HG03342 (cell line): ENCODE results near the gene NARF.
A peak's percentile ranks its signal among the peaks of the same experiment; 100 is the strongest.
"Not testable (repeated sequence)": the region's sequence is repeated elsewhere in the genome, so short reads cannot be mapped to it uniquely, and the experiment has no call there.

ENCODE experiments used
- ATAC-seq: cut with Tn5 transposase; IDR thresholded peaks from one replicate; pipeline ENCODE4 v1.9.1; 2021; ENCODE audit warnings: mild to moderate bottlenecking, moderate library complexity; ENCODE audit not compliant: unreplicated experiment

Gene NARF

DNA sequence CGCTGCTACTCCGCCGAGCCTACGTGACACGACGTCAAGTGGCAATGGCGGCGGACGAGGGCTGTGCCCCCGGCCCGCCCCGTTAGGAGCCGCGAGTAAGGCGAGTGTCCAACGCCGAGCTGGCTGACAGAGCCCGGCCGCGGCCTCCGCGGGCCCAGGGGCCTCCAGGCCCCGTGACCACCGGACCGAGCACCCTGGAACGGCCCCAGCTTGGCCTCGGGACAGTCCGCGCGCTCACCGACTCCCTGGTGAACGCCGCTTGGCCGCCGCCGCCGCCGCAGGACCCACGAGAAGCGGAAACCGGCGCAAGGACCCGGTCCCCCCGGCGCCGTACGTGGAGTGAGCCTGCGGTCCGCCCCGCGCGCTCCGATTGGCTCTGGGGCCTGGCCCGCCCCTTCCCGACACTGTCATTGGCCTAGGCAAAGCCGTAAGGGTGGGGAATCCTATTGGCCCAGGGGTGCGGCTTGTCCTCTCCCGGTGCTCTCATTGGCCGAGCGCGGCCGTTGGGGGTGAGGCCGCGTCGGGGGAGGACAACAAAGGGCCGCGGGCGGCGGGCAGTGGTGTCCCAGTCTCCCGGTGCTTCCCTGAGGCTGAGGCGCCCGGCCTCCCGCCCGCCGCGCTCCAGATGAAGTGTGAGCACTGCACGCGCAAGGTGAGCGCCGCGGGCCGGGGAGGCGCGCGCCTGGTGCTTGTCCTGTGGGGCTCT lies at the start of gene NARF:
Gene NARF, plus strand, starts transcription at position 563 of the 706 bp plus-strand sequence. Its CDS starts 63 bp downstream, at position 626.
- peak; percentile 91 for ATAC-seq

- ATAC-seq: no peak
Observed at GRCh38 chr17:82408938-82409318, 49.6 kb upstream of the NARF start.

- no peak for ATAC-seq
Observed at GRCh38 chr17:82410014-82410716, 48.4 kb upstream of the NARF start.

DNA sequence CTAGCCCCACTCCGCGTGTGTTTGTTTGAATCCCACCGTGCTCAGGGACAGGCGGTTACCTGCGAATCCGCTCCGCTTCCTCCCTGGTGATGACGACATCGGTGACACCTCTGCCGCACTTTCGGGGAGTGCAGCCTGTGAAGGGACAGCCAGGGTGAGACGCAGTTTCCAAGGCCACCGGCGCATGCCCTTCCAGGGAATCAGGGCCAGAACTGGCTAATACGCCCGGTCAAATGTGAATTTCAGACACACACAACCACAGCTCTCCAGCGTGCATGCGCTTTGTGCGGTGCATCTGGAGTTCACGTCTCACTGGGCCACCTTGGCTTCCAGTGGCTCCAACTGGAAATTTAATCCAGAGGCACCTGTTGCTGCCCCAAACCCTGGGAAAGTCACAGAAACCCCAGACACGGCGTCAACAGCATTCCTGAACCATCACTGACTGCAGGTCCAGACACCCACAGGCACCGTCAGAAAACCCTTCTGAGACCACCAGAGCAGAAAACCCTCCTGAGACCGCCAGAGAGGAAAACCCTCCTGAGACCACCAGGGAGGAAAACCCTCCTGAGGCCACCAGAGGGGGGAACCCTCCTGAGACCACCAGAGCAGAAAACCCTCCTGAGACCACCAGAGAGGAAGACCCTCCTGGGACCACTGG lies 47.0 kb upstream of the NARF start:
- no peak for ATAC-seq

- ATAC-seq: not testable (repeated sequence)
Observed at GRCh38 chr17:82412081-82412480, 46.5 kb upstream of the NARF start.

- no peak for ATAC-seq
Observed at GRCh38 chr17:82412535-82413520, 45.7 kb upstream of the NARF start.

GRCh38 chr17:82414548-82415281 lies 43.8 kb upstream of the NARF start:
- no peak for ATAC-seq

DNA sequence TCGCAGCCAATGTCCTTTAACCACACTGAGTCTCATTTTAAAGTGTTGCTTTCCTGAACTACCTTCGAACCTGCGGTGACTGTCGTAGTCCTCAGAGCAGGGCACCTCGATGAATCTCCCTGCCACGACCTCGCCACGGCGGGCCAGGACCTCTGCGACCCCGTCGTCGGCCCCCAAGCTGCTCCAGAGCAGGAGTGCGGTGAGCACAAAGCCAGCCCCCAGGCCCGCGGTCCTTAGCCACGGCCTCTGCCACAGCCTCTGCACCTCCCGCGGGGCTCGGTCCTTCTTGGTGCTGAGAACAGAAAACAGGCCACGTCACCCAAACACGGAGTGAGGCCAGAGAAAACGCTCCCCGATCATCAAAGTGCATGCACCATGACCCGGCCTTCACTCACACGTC lies 43.2 kb upstream of the NARF start:
- no peak for ATAC-seq

DNA sequence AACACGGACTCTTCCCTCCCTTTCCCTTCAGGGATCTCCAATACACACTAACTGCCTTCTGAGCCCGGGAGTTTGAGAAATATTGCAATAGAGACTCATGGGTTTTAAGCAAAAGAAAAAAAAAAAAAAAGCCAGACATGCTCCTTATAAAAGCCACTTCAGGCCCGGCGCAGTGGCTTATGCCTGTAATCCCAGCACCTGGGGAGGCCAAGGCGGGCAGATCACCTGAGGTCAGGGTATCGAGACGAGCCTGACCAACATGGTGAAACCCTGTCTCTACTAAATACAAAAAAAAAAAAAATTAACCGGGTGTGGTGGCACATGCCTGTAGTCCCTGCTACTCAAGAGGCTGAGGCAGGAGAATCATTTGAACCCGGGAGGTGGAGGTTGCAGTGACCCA lies 42.8 kb upstream of the NARF start:
- ATAC-seq: no peak

DNA sequence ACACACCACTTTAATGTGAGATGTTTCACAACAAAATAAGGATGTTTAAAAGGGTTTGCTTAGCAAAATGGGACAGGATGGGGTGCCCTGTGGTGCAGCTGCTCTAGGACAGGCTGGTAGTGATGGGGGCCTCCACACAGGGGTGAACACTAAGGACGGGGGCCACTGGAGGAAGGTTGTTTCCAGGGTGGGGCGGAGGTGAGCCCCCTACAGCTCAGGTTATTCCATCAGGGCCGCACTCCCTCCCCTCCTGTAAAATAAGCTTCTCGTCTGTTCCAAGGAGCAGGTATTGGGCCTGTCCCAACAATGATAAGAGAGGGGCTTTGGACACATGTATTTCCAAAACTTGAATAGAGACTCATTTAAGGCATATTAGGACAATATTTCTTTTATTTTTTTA lies 42.3 kb upstream of the NARF start:
- no peak for ATAC-seq

DNA sequence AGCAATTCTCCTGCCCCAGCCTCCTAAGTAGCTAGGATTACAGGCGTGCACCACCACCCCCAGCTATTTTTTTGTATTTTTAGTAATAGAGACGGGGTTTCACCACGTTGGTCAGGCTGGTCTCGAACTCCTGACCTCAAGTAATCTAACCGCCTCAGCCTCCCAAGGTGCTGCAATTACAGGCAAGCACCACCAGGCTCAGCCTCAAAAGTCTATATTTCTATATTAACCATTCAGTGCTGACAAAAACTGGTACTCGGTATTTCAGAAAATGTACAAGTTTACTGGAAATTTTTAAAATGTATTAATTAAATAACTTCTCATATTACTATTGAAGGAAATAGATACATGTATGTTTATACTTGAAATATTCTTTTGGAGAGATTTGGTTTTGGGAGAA lies 41.8 kb upstream of the NARF start:
- no peak for ATAC-seq

DNA sequence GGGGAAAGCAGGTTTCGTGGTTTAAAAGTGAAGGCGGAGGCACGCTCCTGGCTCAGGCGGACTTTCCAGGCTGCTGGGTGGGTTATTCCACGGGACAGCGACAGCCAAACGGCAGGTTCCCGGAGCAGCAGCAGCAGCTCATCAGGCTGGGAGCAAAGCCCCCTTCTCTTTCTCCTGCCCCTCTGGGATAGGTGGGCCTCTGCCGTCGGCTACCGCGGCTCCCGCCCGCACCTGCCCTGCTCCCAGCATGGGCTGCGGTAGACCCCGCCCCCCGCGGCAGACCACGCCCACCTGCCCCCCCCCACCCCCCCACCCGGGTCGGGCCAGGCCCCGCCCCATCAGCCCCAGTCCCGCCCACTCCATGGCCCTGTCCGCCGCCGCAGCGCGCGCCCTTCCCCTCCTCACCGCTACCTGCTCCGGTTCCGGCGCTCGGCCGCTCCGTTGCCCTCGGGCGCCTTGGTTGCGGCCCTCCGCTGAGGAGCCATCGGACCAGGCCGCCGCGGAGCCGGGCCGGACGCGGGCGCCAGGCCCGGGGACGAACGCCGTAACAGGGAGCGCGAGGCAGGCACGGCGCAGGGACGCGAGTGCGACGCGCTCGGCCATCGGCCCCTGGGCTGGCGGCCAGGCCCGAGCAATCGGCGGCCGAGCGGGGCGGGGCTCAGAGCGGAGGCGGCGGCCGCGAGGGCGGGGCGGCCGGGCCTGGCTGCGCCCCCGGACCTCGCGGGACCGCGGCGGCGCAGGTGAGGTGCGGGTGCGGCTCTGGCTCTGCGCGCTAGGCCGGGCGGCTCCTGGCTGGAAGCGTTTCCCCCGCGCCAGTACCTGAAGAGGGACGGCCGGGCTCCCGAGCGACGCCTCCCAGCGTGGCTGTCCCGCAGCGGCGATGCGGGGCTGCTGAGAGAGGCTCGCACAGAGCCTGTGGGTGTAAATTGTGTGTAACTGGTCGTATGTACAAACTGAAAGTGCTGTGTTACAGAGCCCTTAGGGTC lies 40.2 kb upstream of the NARF start, which contains the start of the genes HEXD and OGFOD3:
Gene HEXD, plus strand, starts transcription at position 347 of the 986 bp plus-strand sequence. CDS start 1,453 bp downstream, outside the sequence.
Gene OGFOD3, minus strand, starts transcription at position 586 of the 986 bp plus-strand sequence. Its CDS starts 101 bp downstream, at position 485.
- ATAC-seq: peak; percentile 78

DNA sequence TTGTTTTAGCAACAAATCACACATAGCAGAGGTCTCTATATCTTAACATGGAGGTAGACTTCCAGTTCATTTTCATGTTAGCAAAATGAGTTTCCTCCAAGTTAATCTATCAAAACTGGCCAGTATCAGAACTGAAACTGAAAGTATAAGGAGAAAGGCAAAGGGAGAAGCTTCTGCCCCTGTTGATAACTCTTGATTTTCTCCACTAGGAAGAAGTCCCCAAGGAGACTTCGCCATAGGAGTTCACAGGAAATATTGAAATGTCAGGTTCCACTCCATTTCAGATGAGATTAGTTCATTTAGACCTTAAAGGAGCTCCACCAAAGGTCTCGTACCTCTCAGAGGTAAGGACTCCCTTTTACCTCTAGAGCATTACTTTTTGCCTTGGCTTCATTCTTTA lies 39.0 kb upstream of the NARF start:
- ATAC-seq: no peak

GRCh38 chr17:82424001-82424862 lies 34.3 kb upstream of the NARF start:
- no peak for ATAC-seq

DNA sequence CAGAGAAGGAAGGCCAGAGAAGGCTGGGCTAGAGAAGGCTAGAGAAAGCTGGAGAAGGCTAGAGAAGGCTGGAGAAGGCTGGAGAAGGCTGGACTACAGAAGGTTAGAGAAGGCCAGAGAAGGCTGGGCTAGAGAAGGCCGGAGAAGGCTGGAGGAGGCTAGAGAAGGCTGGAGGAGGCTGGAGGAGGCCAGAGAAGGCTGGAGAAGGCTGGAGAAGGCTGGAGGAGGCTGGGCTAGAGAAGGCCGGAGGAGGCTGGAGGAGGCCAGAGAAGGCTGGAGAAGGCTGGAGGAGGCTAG lies 33.7 kb upstream of the NARF start:
- ATAC-seq: no peak

DNA sequence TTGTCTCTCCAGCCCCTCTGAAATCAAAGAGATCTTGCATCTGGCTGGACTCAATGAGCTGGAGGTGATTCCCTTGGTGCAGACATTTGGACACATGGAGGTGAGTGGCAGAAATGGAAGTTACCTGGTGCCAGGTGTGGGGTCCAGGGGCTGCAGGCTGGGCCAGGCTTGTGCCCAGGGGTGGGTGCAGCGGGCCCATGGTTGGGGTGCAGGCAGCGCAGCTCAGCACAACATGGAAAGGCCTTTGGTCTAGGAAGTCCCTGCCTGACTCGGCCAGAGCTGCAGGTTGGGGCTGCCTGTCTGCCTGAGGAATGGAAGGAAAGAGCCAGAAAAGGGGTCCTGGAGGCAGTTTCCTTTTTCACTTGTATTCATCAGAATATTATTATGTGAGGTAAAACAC lies 30.0 kb upstream of the NARF start:
- no peak for ATAC-seq

DNA sequence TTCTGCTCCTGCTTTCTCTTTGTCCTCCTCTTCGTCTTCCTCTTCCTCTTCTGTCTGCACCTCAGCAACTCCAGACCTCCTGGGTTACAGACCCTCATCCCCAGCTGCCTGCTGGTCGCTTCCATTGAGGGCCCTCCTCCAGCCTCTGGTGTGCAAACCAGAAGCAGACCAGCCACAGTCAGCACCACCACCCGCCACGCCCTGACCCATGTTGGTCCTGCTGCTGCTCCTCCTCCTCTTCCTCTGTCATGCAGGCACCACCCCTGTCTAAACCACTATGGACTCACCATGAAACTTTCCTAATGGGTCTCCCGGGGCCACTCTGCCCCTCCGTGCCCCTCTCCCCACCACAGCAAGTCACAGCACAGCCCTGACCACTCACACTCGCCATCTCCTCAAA lies 28.7 kb upstream of the NARF start:
- no peak for ATAC-seq

DNA sequence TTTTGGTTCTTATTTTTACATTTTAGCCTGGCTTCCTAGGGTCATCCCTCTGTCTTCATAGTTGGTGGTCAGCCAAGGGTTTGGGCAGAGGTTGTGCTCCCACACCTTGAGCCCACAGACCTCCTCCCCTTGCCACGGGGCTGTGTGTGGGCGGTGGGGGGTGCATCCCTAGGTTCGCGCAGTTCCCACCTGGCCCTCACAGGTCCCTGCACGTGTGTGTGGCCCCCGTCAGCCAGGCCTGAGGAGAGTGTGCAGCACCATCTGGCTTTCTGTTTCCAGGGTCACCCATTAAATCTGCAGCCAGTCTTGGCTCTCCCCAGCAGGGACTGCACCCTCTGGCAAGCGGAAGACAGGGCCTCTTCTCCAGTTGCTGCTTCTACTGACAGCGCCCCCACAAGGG lies 26.5 kb upstream of the NARF start:
- no peak for ATAC-seq
